Neuronal stem cell (in vitro differentiated cells): ENCODE results near the gene NCK1.

ENCODE experiments used
- DNase-seq: peaks from one replicate; pipeline ENCODE4 v3.0.0-alpha.2; 2013; ENCODE audit warnings: low spot score
- H2AFZ ChIP-seq: one replicate; pipeline ENCODE4 v1.6.1; 2013; ENCODE audit warnings: mild to moderate bottlenecking, low read length, inconsistent platforms
- H2AK5ac ChIP-seq: 2 replicates; pipeline ENCODE4 v1.6.1; 2013; ENCODE audit warnings: low read depth, mild to moderate bottlenecking, inconsistent platforms, low read length, moderate library complexity, mixed read lengths
- H2BK120ac ChIP-seq: 2 replicates; pipeline ENCODE4 v1.6.1; 2013; ENCODE audit warnings: low read depth, mild to moderate bottlenecking, inconsistent platforms, low read length, moderate library complexity, mixed read lengths
- H2BK12ac ChIP-seq: one replicate; pipeline ENCODE4 v1.6.1; 2013; ENCODE audit warnings: low read length, inconsistent platforms
- H2BK15ac ChIP-seq: 2 replicates; pipeline ENCODE4 v1.6.1; 2013; ENCODE audit warnings: mild to moderate bottlenecking, low read length, inconsistent platforms, mixed read lengths
- H2BK5ac ChIP-seq: one replicate; pipeline ENCODE4 v1.6.1; 2013; ENCODE audit warnings: inconsistent platforms, mild to moderate bottlenecking, low read length, moderate library complexity
- H3K14ac ChIP-seq: one replicate; pipeline ENCODE4 v1.6.1; 2013; ENCODE audit warnings: low read length, inconsistent platforms
- H3K18ac ChIP-seq: 2 replicates; pipeline ENCODE4 v1.6.1; 2013; ENCODE audit warnings: low read length, inconsistent platforms
- H3K23ac ChIP-seq: 2 replicates; pipeline ENCODE4 v1.6.1; 2013; ENCODE audit warnings: low read depth, mild to moderate bottlenecking, mixed read lengths, low read length, inconsistent platforms; ENCODE audit not compliant: poor library complexity
- H3K27ac ChIP-seq: replicated peaks from 3 replicates; pipeline ENCODE4 v1.5.1; 2013; ENCODE audit warnings: low read length, inconsistent platforms
- H3K27me3 ChIP-seq, 3 experiments: 2 replicates each; pipeline ENCODE4 v1.6.1; 2013; ENCODE audit warnings: low read length in 3 of 3, mild to moderate bottlenecking in 2 of 3, inconsistent platforms in 1 of 3, low read depth in 1 of 3, mixed read lengths in 1 of 3, moderate library complexity in 1 of 3; ENCODE audit not compliant: control insufficient read depth in 3 of 3, insufficient read depth in 3 of 3
- H3K36me3 ChIP-seq, 2 donors: replicated peaks in 1 of 2; 2 replicates each; pipeline ENCODE4 v1.6.1; 2013; ENCODE audit warnings: low read length in 2 of 2; ENCODE audit not compliant: control insufficient read depth in 2 of 2, insufficient read depth in 2 of 2
- H3K4ac ChIP-seq: 2 replicates; pipeline ENCODE4 v1.6.1; 2013; ENCODE audit warnings: inconsistent platforms, mild to moderate bottlenecking, low read length, moderate library complexity
- H3K4me1 ChIP-seq, 2 donors: 1 replicate in 1 of 2; 2 replicates in 1 of 2; pipeline ENCODE4 v1.6.1; 2013; ENCODE audit warnings: low read length in 2 of 2, low read depth in 1 of 2; ENCODE audit not compliant: control insufficient read depth in 2 of 2, insufficient read depth in 1 of 2
- H3K4me2 ChIP-seq: one replicate; pipeline ENCODE4 v1.6.1; 2013; ENCODE audit warnings: mild to moderate bottlenecking, low read length, inconsistent platforms; ENCODE audit not compliant: insufficient read depth, poor library complexity, severe bottlenecking
- H3K4me3 ChIP-seq, 2 donors: 2 replicates each; pipeline ENCODE4 v1.5.1; 2013; ENCODE audit warnings: low read length in 2 of 2, mild to moderate bottlenecking in 2 of 2, inconsistent platforms in 1 of 2, moderate library complexity in 1 of 2
- H3K79me1 ChIP-seq: one replicate; pipeline ENCODE4 v1.6.1; 2013; ENCODE audit warnings: low read depth, mild to moderate bottlenecking, inconsistent platforms, low read length, moderate library complexity
- H3K9ac ChIP-seq: one replicate; pipeline ENCODE4 v1.6.1; 2013; ENCODE audit warnings: mild to moderate bottlenecking, low read depth, low read length, inconsistent platforms; ENCODE audit not compliant: poor library complexity
- H3K9me3 ChIP-seq, 2 donors: replicated peaks in 1 of 2; 2 replicates each; pipeline versions ENCODE3 to v1.6.1; 2013; ENCODE audit warnings: low read length in 2 of 2, mild to moderate bottlenecking in 2 of 2, inconsistent platforms in 1 of 2, low read depth in 1 of 2, mixed read lengths in 1 of 2, moderate library complexity in 1 of 2; ENCODE audit not compliant: control insufficient read depth in 2 of 2, insufficient read depth in 1 of 2
- H4K8ac ChIP-seq: one replicate; pipeline ENCODE4 v1.6.1; 2013; ENCODE audit warnings: low read depth, mild to moderate bottlenecking, inconsistent platforms, low read length, moderate library complexity
- H4K91ac ChIP-seq: one replicate; pipeline ENCODE4 v1.6.1; 2013; ENCODE audit warnings: low read length, low read depth, mild to moderate bottlenecking, inconsistent platforms; ENCODE audit not compliant: poor library complexity
- WGBS, 2 donors: extraction: QIAGEN DNeasy Blood & Tissue Kit; methylation state at CpG; one replicate each; pipeline ENCODE4 v1.1.7; 2013; ENCODE audit warnings: missing lambda C conversion rate in 2 of 2, mixed read lengths in 1 of 2; ENCODE audit not compliant: insufficient read length in 2 of 2, insufficient replicate concordance in 1 of 2; ENCODE audit errors: extremely low coverage in 2 of 2; 5-methylcytosine and 5-hydroxymethylcytosine counted together

Gene NCK1

DNA sequence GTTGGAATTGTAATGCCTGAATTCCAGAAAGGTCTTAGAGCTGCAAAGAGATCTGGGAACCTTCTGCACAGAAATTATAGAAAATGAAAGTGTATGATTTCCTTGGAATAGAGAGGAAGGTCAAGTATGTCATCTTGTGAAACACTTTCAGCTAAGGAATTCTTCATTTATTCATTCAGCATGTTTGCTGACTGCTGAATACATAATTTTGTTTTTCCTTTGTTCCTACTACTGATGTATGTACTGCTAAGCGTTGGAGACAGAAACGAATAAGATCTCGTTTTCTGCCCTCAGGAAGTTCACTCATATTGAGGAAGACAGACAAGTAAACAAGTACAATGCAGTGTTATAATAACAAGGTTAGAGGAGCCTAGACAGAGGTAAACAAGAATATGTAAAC lies 81.4 kb downstream of the NCK1 start:
- Histone ChIP-seq H3K14ac (no peak overlapping the region), H2BK15ac (no peak overlapping the region), H3K4me1 (no peaks in the 10 kb centered on the region), H3K4me3 (no peak overlapping the region), H3K27ac (no peak overlapping the region), H4K91ac (no peak overlapping the region), H3K23ac (no peak overlapping the region), H2BK120ac (no peak overlapping the region), H4K8ac (no peak overlapping the region), H3K79me1 (no peaks in the 10 kb centered on the region), H2AK5ac (no peak overlapping the region), H2BK5ac (no peak overlapping the region), H2BK12ac (no peak overlapping the region), H3K4ac (no peak overlapping the region), H3K9me3 (peaks cover 0 to 21% of the 10 kb centered on the region in 2 donors), H3K27me3 (no peaks in the 10 kb centered on the region), H3K9ac (no peak overlapping the region), H3K4me2 (no peak overlapping the region), H2AFZ (no peak overlapping the region), H3K36me3 (peaks cover 2 to 20% of the 10 kb centered on the region in 2 donors), H3K18ac (no peak overlapping the region)
- no CpG with 5 or more reads among the region's 3 CpGs for WGBS, 2 donors
- DNase-seq: no peak

DNA sequence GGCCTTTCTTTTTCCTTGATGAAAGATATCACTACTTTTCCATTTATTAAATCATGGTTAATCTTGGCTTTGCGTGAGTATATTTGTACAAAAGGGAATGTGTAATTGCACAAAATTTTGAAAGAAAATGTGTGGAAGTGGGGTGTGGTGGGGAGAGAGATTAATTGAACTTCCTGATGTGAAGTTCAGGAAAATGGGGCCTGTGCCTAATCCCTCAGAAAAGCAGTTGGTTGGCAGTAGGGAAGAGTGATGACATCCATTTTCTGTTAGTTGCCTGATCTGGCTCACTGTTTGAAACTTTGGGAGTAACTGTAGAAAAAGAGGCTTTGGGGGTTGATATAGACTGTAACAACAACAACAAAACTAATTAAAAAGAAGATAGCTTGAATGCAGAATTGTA lies 85.0 kb downstream of the NCK1 start:
- H2BK15ac ChIP-seq: no peak overlapping the region
- no peak overlapping the region for H2AFZ ChIP-seq
- H3K9me3 ChIP-seq: peaks cover 0 to 7% of the 10 kb centered on the region in 2 donors
- H3K23ac ChIP-seq: no peak overlapping the region
- no peak overlapping the region for H3K18ac ChIP-seq
- H3K27ac ChIP-seq: no peak overlapping the region
- no peak overlapping the region for H2BK120ac ChIP-seq
- no peak overlapping the region for H3K4ac ChIP-seq
- no peak overlapping the region for H4K8ac ChIP-seq
- no peaks in the 10 kb centered on the region for H3K79me1 ChIP-seq
- DNase-seq: no peak
- no peak overlapping the region for H3K9ac ChIP-seq
- H2BK5ac ChIP-seq: no peak overlapping the region
- no peak overlapping the region for H3K14ac ChIP-seq
- no peak overlapping the region for H4K91ac ChIP-seq
- H3K4me1 ChIP-seq: no peaks in the 10 kb centered on the region
- H3K4me2 ChIP-seq: no peak overlapping the region
- peaks cover 2 to 22% of the 10 kb centered on the region in 2 donors for H3K36me3 ChIP-seq
- no CpG with 5 or more reads among the region's 1 CpG for WGBS, 2 donors
- no peak overlapping the region for H2AK5ac ChIP-seq
- H3K4me3 ChIP-seq: no peak overlapping the region
- no peaks in the 10 kb centered on the region for H3K27me3 ChIP-seq
- no peak overlapping the region for H2BK12ac ChIP-seq

DNA sequence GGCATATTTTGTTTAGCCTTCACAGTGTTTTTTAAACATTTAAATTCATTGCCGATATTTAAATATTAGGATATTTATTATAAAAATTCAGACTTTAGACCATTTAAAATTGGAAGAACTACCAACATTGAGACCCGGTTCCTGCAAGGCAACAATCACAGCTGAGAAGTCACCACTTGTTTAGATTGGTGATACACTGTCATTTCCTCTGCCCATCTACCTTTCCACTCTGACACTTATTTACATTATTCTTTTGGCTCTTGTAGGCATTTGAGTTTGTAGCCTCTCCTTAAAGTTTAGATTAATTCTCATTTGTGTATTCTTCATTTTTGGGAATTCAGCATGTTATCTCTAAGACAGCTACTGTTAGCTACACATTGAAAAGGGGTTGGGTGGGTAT lies 85.5 kb downstream of the NCK1 start:
- Histone ChIP-seq H3K4me2 (no peak overlapping the region), H3K36me3 (peaks cover 2 to 22% of the 10 kb centered on the region in 2 donors), H2AK5ac (no peak overlapping the region), H3K14ac (no peak overlapping the region), H3K23ac (no peak overlapping the region), H3K4me1 (no peaks in the 10 kb centered on the region), H3K27me3 (no peaks in the 10 kb centered on the region), H2BK15ac (no peak overlapping the region), H3K79me1 (no peaks in the 10 kb centered on the region), H3K4ac (no peak overlapping the region), H3K9ac (no peak overlapping the region), H3K27ac (no peak overlapping the region), H3K18ac (no peak overlapping the region), H2AFZ (no peak overlapping the region), H2BK12ac (no peak overlapping the region), H4K8ac (no peak overlapping the region), H2BK120ac (no peak overlapping the region), H4K91ac (no peak overlapping the region), H2BK5ac (no peak overlapping the region), H3K4me3 (no peak overlapping the region), H3K9me3 (peaks cover 0 to 7% of the 10 kb centered on the region in 2 donors)
- no CpG with 5 or more reads among the region's 2 CpGs for WGBS, 2 donors
- DNase-seq: no peak

DNA sequence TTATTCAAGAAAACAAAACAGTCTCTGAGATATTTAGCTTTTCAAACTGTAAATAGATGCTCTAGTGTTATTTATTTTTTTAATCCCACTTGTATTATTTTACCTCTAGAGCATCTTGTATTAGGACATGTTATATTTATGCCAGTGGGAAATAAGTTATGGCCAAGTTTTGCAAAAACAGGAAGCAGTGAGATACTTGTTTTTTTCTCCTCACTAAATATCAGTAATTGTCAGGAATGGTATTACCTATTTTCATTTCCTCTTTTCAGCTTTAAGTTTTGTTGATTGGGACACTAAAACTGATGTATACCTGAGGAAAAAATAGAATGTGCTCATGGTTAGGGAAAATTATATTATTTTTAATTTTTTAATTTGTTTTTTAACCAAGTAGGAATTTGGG lies 87.1 kb downstream of the NCK1 start:
- Histone ChIP-seq H3K4ac (no peak overlapping the region), H3K79me1 (no peaks in the 10 kb centered on the region), H3K9me3 (peaks cover 0 to 7% of the 10 kb centered on the region in 2 donors), H3K27ac (no peak overlapping the region), H3K27me3 (no peaks in the 10 kb centered on the region), H3K9ac (no peak overlapping the region), H3K14ac (no peak overlapping the region), H3K36me3 (peaks cover 2 to 22% of the 10 kb centered on the region in 2 donors), H2BK120ac (no peak overlapping the region), H2AFZ (no peak overlapping the region), H2AK5ac (no peak overlapping the region), H3K4me1 (no peaks in the 10 kb centered on the region), H3K23ac (no peak overlapping the region), H3K18ac (no peak overlapping the region), H3K4me3 (no peak overlapping the region), H4K8ac (no peak overlapping the region), H2BK15ac (no peak overlapping the region), H2BK5ac (no peak overlapping the region), H4K91ac (no peak overlapping the region), H2BK12ac (no peak overlapping the region), H3K4me2 (no peak overlapping the region)
- DNase-seq: no peak
